Trophoblast cell (in vitro differentiated cells and primary cell): ENCODE data around the gene EXD3.
A peak's percentile ranks its signal among the peaks of the same experiment; 100 is the strongest.

Experiments used
- DNase-seq, 2 donors: peaks; one replicate each; pipeline ENCODE4 v3.0.0-alpha.2; 2016
- H2AFZ ChIP-seq: 2 replicates; pipeline ENCODE4 v1.6.1; 2013; ENCODE audit warnings: low read length, moderate library complexity, mild to moderate bottlenecking; ENCODE audit not compliant: insufficient read depth, poor library complexity
- H2AK5ac ChIP-seq: 2 replicates; pipeline ENCODE4 v1.6.1; 2013; ENCODE audit warnings: mild to moderate bottlenecking, low read length
- H2BK120ac ChIP-seq: 2 replicates; pipeline ENCODE4 v1.6.1; 2013; ENCODE audit warnings: low read length, mild to moderate bottlenecking, moderate library complexity; ENCODE audit not compliant: insufficient read depth, poor library complexity
- H2BK12ac ChIP-seq: 2 replicates; pipeline ENCODE4 v1.6.1; 2013; ENCODE audit warnings: mild to moderate bottlenecking, low read length, moderate library complexity
- H2BK5ac ChIP-seq: 2 replicates; pipeline ENCODE4 v1.6.1; 2013; ENCODE audit warnings: low read length, low read depth, moderate library complexity, mild to moderate bottlenecking; ENCODE audit not compliant: poor library complexity
- H3K14ac ChIP-seq: 2 replicates; pipeline ENCODE4 v1.6.1; 2013; ENCODE audit warnings: mild to moderate bottlenecking, low read length
- H3K18ac ChIP-seq: 2 replicates; pipeline ENCODE4 v1.6.1; 2013; ENCODE audit warnings: mild to moderate bottlenecking, low read length
- H3K23ac ChIP-seq: 2 replicates; pipeline ENCODE4 v1.6.1; 2013; ENCODE audit warnings: low read length
- H3K27ac ChIP-seq: 2 replicates; pipeline ENCODE4 v1.5.1; 2013; ENCODE audit warnings: low read depth, mild to moderate bottlenecking, inconsistent platforms, low read length, moderate library complexity
- H3K27me3 ChIP-seq: 2 replicates; pipeline ENCODE4 v1.6.1; 2013; ENCODE audit warnings: inconsistent platforms, mild to moderate bottlenecking, low read length, moderate library complexity; ENCODE audit not compliant: insufficient read depth
- H3K36me3 ChIP-seq, 2 experiments: 1 replicate in 1 of 2; 2 replicates in 1 of 2; pipeline ENCODE4 v1.6.1; 2013; ENCODE audit warnings: low read length in 2 of 2, mild to moderate bottlenecking in 2 of 2, moderate library complexity in 1 of 2; ENCODE audit not compliant: insufficient read depth in 2 of 2, control insufficient read depth in 1 of 2
- H3K4ac ChIP-seq: 2 replicates; pipeline ENCODE4 v1.6.1; 2013; ENCODE audit warnings: low read depth, mild to moderate bottlenecking, low read length, moderate library complexity
- H3K4me1 ChIP-seq, 2 experiments: 1 replicate in 1 of 2; 2 replicates in 1 of 2; pipeline ENCODE4 v1.6.1; 2013; ENCODE audit warnings: low read length in 2 of 2, mild to moderate bottlenecking in 2 of 2, moderate library complexity in 1 of 2; ENCODE audit not compliant: insufficient read depth in 2 of 2, control insufficient read depth in 1 of 2
- H3K4me2 ChIP-seq: 2 replicates; pipeline ENCODE4 v1.6.1; 2013; ENCODE audit warnings: inconsistent platforms, mild to moderate bottlenecking, low read length, moderate library complexity
- H3K4me3 ChIP-seq: 2 replicates; pipeline ENCODE4 v1.5.1; 2013; ENCODE audit warnings: mild to moderate bottlenecking, low read depth, low read length, inconsistent platforms
- H3K79me1 ChIP-seq: one replicate; pipeline ENCODE4 v1.6.1; 2013; ENCODE audit warnings: low read length
- H3K79me2 ChIP-seq: 2 replicates; pipeline ENCODE4 v1.6.1; 2013; ENCODE audit warnings: low read length, mild to moderate bottlenecking; ENCODE audit not compliant: control insufficient read depth, insufficient read depth, poor library complexity
- H3K9ac ChIP-seq: 2 replicates; pipeline ENCODE4 v1.6.1; 2013; ENCODE audit warnings: mild to moderate bottlenecking, low read length
- H3K9me3 ChIP-seq: 2 replicates; pipeline ENCODE4 v1.6.1; 2013; ENCODE audit warnings: low read depth, mild to moderate bottlenecking, control low read depth, inconsistent platforms, low read length; ENCODE audit not compliant: insufficient read depth
- H4K12ac ChIP-seq: 2 replicates; pipeline ENCODE4 v1.6.1; 2013; ENCODE audit warnings: low read depth, mild to moderate bottlenecking, low read length, moderate library complexity
- H4K8ac ChIP-seq: 2 replicates; pipeline ENCODE4 v1.6.1; 2013; ENCODE audit warnings: low read depth, mild to moderate bottlenecking, low read length, moderate library complexity
- H4K91ac ChIP-seq: one replicate; pipeline ENCODE4 v1.6.1; 2013; ENCODE audit warnings: low read depth, mild to moderate bottlenecking, low read length, moderate library complexity
- WGBS: extraction: QIAGEN DNeasy Blood & Tissue Kit; methylation state at CpG from one replicate; pipeline ENCODE4 v1.1.7; 2013; ENCODE audit warnings: missing lambda C conversion rate; ENCODE audit not compliant: insufficient read length, insufficient coverage; ENCODE audit errors: extremely low coverage; 5-methylcytosine and 5-hydroxymethylcytosine counted together

EXD3 gene

DNA sequence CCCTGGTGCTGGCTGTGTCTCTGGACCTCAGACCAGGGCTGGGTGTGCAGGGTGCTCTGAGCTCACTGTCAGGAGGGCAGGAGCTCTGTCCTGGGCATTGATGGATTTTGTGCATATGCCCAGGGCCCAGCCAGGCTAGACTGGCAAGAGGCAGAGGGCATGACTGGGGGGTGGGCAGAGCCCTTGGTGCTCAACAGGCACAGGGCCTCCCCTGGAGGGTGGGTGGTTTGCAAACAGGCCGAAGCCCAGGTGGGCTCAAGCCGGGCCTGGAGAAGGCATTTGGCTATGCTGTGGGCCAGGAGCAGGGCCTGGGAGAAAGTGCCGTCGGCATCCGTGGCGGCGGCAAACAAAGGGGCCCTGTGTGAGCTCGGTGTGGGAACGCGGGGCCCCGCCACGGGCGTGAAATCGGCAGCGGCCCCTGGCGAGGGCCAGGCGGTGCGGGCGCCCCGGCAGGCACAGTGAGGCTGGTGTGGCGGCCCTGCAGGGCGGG lies 119.0 kb downstream of the EXD3 start:
- no peak overlapping the region for H3K18ac ChIP-seq
- WGBS, result no CpG with 5 or more reads among the region's 22 CpGs
- no peaks in the 10 kb centered on the region for H3K36me3 ChIP-seq

DNA sequence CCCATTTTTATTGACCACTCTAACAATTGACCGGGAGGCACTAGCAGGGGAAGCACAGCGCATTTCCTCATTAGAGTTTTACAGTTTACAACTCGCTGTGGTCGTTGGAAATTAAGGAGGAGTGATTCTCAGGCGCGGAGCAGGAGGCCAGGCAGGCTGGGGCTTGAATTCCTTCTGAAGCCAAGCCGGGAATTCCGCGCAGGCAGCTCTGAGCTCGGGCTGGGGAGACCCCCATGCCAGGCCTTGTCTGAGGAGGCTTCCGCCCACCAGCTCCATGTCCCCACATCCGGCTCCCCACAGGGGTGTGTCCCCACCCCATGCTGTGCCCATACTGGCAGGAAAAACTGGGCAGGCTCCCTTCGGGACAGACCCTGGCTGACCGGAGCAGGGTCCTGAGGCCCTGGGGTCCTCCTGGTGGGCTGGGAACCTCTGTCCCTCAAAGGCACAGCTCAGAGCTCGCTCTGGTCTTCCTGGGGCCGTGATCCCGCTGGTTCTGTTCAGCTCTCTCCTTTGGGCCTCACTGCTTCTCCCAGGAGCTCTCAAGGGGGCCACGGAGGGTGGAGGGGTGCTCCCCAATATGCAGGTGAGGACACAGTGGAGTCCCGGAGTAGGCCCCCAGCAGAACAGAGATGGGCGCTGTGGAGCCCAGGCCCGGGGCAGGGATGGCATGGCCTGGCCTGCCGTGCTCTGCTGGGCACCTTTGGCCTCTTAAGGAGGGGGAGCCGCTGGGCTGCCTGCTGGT lies 119.6 kb downstream of the EXD3 start:
- Histone ChIP-seq H4K8ac (no peak overlapping the region), H3K14ac (no peak overlapping the region), H2BK12ac (no peak overlapping the region), H3K9ac (no peak overlapping the region), H2AK5ac (no peak overlapping the region), H3K27ac (no peak overlapping the region), H3K4me3 (no peak overlapping the region), H3K4ac (no peak overlapping the region), H3K36me3 (no peaks in the 10 kb centered on the region), H2BK120ac (no peak overlapping the region), H3K18ac (no peak overlapping the region), H4K12ac (no peak overlapping the region), H2AFZ (no peak overlapping the region), H4K91ac (no peak overlapping the region), H2BK5ac (no peak overlapping the region), H3K4me2 (peak overlapping the region; percentile 70), H3K23ac (no peak overlapping the region), H3K27me3 (peaks cover 8% of the 10 kb centered on the region), H3K4me1 (peaks cover 9 to 22% of the 10 kb centered on the region in 2 experiments), H3K79me2 (no peaks in the 10 kb centered on the region), H3K79me1 (peaks cover 2% of the 10 kb centered on the region), H3K9me3 (no peaks in the 10 kb centered on the region)
- DNase-seq, result peak in 1 of 2 donors; percentile 9
- WGBS, result no CpG with 5 or more reads among the region's 23 CpGs

More for the DNA sequence above, 119.0 kb downstream of the EXD3 start:
- no peaks in the 10 kb centered on the region for H3K9me3 ChIP-seq
- no peak overlapping the region for H4K91ac ChIP-seq
- H3K27me3 ChIP-seq, result peaks cover 8% of the 10 kb centered on the region
- no peak overlapping the region for H2BK120ac ChIP-seq
- H2BK5ac ChIP-seq, result no peak overlapping the region
- H3K4me1 ChIP-seq, result peaks cover 9 to 22% of the 10 kb centered on the region in 2 experiments
- H3K23ac ChIP-seq, result no peak overlapping the region
- no peak overlapping the region for H2AK5ac ChIP-seq
- DNase-seq, result no peak
- H3K79me2 ChIP-seq, result no peaks in the 10 kb centered on the region
- H3K9ac ChIP-seq, result no peak overlapping the region
- H4K8ac ChIP-seq, result no peak overlapping the region
- no peak overlapping the region for H3K27ac ChIP-seq
- H3K14ac ChIP-seq, result no peak overlapping the region
- H4K12ac ChIP-seq, result no peak overlapping the region
- peaks cover 2% of the 10 kb centered on the region for H3K79me1 ChIP-seq
- H3K4me2 ChIP-seq, result no peak overlapping the region
- no peak overlapping the region for H3K4ac ChIP-seq
- no peak overlapping the region for H2AFZ ChIP-seq
- no peak overlapping the region for H3K4me3 ChIP-seq
- H2BK12ac ChIP-seq, result no peak overlapping the region

DNA sequence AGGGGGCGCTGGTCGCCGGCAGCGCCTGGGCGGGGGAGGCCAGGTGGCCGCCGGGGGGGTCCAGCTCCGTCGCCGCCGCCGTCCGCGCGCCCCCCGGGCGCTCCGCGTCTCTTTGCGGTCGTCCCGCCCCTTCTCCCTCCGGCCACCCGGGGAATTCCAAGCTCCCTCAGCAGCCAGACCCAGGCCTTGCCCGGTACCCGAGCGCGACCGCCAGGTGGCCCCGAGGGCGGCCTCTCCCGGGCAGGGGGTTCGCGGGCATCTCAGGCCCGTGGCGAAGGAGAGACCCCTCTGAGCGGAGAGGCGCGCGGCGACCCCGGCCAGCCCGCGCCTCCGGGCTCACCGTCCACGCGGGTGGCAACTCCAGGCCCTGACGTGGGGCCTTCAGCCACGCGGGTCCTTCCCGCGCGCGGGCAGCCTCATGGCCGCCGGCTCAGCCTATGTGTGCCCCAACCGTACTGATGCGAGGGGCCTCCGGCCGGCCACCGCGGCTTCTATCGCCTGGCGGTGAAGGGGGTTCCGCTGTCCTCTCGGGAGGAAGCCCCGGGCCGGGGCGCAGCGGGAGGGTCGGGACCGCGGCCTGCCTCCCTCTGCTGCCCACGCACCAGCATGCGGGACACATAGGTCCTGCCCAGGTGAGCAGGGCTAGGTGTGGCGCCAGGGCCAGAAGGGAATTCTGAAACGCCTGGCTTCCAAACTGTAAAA lies 120.4 kb downstream of the EXD3 start:
- no peaks in the 10 kb centered on the region for H3K9me3 ChIP-seq
- no peak overlapping the region for H3K27ac ChIP-seq
- no peak overlapping the region for H2AK5ac ChIP-seq
- no peaks in the 10 kb centered on the region for H3K79me2 ChIP-seq
- H3K18ac ChIP-seq, result peak overlapping the region; percentile 30
- no peak overlapping the region for H4K91ac ChIP-seq
- H3K27me3 ChIP-seq, result peaks cover 8% of the 10 kb centered on the region
- peaks cover 2% of the 10 kb centered on the region for H3K79me1 ChIP-seq
- no peak overlapping the region for H3K9ac ChIP-seq
- H3K36me3 ChIP-seq, result no peaks in the 10 kb centered on the region
- H3K14ac ChIP-seq, result no peak overlapping the region
- H3K23ac ChIP-seq, result no peak overlapping the region
- H2BK120ac ChIP-seq, result peak overlapping the region; percentile 20
- no CpG with 5 or more reads among the region's 78 CpGs for WGBS
- peaks cover 12 to 22% of the 10 kb centered on the region in 2 experiments for H3K4me1 ChIP-seq
- peak in 1 of 2 donors; percentile 55 for DNase-seq
- H4K12ac ChIP-seq, result no peak overlapping the region
- peak overlapping the region; percentile 70 for H3K4me2 ChIP-seq
- H2BK12ac ChIP-seq, result peak overlapping the region; percentile 21
- peak overlapping the region; percentile 47 for H3K4me3 ChIP-seq
- peak overlapping the region; percentile 53 for H2AFZ ChIP-seq
- H3K4ac ChIP-seq, result peak overlapping the region; percentile 19
- peak overlapping the region; percentile 51 for H4K8ac ChIP-seq
- H2BK5ac ChIP-seq, result no peak overlapping the region

DNA sequence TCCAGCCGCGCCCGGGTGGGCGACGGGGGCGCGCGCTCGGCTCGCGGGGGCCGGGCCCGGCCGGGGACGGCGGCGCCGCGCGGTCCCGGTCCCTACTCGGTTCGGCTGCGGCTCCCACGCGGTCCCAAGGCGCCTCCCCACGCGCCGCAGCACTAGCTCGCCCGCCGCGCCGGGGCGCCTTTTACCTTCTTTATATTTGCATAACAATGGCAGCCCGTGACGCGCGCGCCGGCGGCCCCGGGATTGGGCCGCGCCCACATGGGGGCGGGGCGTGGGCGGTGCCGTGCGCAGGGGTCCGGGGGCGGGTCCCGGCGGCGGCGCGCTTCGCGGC lies 120.9 kb downstream of the EXD3 start, which contains the start of gene NRARP:
Gene NRARP (minus strand): TSS at position 154 of the 331 bp plus-strand sequence. CDS start 343 bp downstream, outside the sequence.
- H2BK5ac ChIP-seq, result no peak within 1 kb of the TSS
- peaks cover 8% of the 10 kb centered on the region for H3K27me3 ChIP-seq
- peak within 1 kb of the TSS; percentile 11 for H3K14ac ChIP-seq
- peaks cover 2% of the 10 kb centered on the region for H3K79me1 ChIP-seq
- no peaks in the 10 kb centered on the region for H3K9me3 ChIP-seq
- H2BK120ac ChIP-seq, result peak within 1 kb of the TSS; percentile 20
- H3K27ac ChIP-seq, result no peak within 1 kb of the TSS
- H3K4ac ChIP-seq, result peak within 1 kb of the TSS; percentile 19
- WGBS, result no CpG with 5 or more reads among the region's 60 CpGs
- no peak within 1 kb of the TSS for H2AK5ac ChIP-seq
- peaks cover 12 to 22% of the 10 kb centered on the region in 2 experiments for H3K4me1 ChIP-seq
- H2BK12ac ChIP-seq, result peak within 1 kb of the TSS; percentile 21
- H3K9ac ChIP-seq, result peak within 1 kb of the TSS; percentile 54
- H3K36me3 ChIP-seq, result no peaks in the 10 kb centered on the region
- H4K91ac ChIP-seq, result no peak within 1 kb of the TSS
- peak; percentile 52 to 77 for DNase-seq
- H4K8ac ChIP-seq, result peak within 1 kb of the TSS; percentile 51
- no peak within 1 kb of the TSS for H4K12ac ChIP-seq
- peak within 1 kb of the TSS; percentile 70 for H3K4me2 ChIP-seq
- no peak within 1 kb of the TSS for H3K23ac ChIP-seq
- H2AFZ ChIP-seq, result peak within 1 kb of the TSS; percentile 53
- peak within 1 kb of the TSS; percentile 47 for H3K4me3 ChIP-seq
- no peaks in the 10 kb centered on the region for H3K79me2 ChIP-seq
- H3K18ac ChIP-seq, result peak within 1 kb of the TSS; percentile 30
